HPDE6-E6E7 (cell line): ENCODE data around the gene IGSF8.

Experiments used
- DNase-seq: peaks from one replicate; pipeline ENCODE4 v3.0.0; 2011; ENCODE audit warnings: missing footprints; ENCODE audit errors: extremely low spot score

IGSF8 gene

DNA sequence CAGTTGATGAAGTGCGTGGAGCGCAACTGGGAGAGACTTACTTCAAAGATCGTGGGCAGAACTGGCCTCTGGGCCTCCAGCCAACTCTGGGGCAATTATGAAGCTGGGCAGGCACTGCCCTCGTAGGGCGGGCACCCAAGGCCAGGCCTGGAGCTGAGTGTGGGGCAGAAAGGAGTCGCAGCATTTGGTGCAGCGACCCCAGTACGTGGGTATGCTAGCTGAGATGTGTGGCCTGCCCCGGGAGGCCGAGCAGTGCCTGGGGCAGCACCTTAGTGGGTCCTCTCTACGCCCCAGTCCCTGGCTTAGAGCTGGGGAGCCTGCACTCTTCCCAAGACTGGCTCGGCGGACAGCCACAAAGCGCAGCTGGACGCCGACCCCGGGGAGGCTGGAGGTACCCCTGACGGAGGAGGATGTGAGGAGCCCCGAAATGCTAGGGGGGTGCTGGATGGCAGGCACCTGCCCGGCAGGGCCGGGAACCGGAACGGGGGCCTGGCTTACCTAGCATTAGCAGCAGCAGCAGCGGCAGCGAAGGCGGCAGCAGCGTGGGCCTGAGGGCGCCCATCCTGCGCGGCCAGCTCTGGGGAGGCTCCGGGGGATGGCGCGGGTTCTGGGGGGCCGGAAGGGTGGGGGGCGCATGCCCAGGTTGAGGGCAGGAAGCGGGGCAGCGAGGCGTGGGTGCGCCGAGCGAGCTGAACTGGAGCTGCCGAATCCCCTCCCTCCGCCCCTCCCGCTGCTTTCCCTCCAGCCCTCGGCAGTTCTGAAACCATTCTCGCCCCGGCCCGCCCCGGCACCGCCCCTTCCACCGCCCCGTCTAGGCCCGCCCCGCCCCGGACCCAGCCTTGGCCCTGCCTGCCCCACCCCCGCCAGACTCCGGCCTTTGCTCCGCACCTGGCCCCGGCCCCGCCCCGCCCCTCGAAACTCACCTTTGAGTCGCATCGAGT lies at the start of gene IGSF8:
Gene IGSF8, minus strand, starts transcription at position 709 of the 941 bp plus-strand sequence. Its CDS starts 147 bp downstream, at position 562.
- peak; percentile 76 for DNase-seq

DNA sequence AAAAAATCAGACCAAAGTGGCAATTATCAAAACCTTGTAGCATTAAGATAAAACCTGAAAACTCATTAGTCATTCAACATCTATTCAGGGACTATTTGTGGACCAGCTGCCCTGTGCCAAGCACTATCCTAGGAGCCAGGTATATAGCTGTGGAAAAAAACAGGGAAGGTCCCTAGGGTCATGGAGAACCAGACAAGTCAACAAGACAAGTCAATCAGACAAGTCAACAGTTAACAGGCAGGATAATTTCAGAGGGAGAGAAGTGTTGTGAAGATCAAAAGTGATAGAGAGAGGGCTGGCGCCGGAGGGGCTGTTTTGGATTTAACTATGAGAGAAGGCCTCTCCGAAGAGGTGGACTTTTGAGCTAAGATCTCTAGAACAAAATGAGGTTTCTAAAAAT lies 49.7 kb upstream of the IGSF8 start:
- DNase-seq, result no peak

- no peak for DNase-seq
Measured at GRCh38 chr1:160146107-160146506, 47.7 kb upstream of the IGSF8 start.

GRCh38 chr1:160144921-160145320 lies 46.5 kb upstream of the IGSF8 start:
- DNase-seq, result no peak

DNA sequence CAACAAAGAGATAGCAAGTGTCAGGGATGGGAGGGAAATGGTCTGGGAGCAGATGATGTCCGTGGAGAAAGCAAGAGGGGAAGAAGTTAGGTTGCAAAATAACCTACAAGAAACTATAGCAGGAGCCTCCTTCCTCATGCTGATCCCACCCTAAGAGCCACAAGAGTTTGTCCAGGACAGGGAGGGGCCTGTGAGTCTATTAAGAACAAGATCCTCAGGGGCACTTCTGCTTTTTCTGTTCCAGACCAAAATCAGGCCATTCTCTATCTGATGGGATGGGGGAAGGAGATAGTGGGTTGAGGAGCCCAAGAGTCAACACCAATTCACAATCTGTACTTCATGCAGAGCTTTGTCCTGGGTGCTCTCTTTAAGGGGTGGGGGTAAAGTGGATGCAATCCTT lies 45.3 kb upstream of the IGSF8 start:
- DNase-seq, result no peak

DNA sequence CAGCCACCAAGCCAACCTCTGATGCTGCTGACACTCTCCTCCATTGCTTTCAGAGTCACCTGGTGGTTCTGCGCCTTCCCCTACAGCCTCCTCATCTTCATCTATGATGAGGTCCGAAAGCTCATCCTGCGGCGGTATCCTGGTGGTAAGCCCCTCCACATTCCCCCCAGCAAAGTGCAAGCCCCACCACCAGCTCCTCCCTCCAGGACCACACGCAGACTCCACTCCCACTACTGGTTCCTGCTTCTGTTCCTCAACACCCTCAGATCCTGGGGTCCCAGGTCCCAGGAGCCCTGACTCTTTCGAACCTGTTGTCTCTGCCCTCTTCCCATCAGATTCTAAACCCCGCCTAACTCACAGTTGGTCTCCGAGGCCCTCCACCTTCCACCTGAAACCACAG lies 41.4 kb upstream of the IGSF8 start:
- DNase-seq, result no peak

DNA sequence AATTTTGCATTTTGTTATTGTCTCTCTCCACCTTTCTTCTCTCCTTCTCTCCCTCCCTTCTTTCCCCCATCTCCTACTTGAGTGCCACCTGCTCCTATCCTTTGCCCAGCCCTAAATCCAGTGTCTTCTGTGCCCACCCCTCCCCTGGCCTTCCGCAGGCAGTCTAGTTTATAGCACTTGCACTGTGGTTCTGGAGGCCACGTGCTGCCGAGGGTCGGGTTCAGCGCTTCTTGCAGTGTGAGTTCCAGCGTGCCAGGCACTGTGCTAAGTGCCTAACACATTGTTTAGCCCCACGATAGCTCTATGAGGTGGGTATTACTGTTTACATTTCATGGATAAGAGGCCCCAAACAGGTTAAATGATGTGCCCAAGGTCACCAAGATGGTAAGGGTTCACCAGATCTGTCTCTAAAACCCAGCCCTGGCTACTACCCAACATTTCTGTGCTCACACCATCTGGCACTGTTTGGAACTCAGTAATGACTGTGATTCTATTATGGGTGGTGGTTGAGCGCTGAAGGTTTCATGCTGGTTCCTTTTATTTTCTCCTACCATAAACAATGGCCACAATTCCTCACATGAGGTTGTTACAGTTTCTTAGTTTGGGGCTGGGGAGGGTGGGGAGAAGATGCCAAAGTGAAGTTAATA lies 38.9 kb upstream of the IGSF8 start:
- DNase-seq, result no peak

DNA sequence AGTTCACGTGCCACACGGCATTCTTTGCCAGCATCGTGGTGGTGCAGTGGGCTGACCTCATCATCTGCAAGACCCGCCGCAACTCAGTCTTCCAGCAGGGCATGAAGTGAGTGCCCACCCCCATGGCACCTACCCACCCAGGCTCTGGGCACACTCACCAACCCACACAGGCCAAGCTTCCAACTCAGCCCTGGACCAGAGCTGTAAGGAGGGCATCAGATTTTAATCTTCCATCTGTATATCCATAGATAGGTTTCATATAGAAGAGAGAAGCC lies 38.4 kb upstream of the IGSF8 start:
- DNase-seq, result no peak

DNA sequence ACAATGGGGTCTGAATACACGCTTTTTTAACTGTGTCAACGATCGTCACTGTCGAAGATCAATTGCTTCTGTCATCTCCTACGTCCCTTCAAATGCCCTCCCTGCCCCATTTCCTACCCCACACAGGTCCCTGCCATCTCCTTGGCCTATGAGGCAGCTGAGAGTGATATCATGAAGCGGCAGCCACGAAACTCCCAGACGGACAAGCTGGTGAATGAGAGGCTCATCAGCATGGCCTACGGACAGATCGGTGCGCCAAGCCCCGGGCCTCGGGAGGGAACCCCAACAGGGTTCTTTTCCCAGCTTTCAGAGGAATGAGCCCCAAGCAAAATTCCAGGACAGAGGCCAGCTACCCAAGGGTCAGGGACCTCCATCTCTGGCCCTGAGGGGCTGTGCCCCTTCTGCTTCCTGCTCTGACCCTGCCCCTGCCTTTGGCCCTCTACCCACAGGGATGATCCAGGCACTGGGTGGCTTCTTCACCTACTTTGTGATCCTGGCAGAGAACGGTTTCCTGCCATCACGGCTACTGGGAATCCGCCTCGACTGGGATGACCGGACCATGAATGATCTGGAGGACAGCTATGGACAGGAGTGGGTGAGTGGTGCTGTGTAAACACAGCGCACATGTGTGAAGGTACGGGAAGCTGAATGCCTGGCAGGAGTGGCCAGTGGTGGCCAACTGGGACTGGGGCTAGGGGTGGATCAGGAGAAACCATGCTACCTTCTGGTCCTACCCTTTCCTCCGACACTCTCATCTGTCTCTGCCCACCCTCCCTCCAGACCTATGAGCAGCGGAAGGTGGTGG lies 37.9 kb upstream of the IGSF8 start:
- DNase-seq, result no peak

DNA sequence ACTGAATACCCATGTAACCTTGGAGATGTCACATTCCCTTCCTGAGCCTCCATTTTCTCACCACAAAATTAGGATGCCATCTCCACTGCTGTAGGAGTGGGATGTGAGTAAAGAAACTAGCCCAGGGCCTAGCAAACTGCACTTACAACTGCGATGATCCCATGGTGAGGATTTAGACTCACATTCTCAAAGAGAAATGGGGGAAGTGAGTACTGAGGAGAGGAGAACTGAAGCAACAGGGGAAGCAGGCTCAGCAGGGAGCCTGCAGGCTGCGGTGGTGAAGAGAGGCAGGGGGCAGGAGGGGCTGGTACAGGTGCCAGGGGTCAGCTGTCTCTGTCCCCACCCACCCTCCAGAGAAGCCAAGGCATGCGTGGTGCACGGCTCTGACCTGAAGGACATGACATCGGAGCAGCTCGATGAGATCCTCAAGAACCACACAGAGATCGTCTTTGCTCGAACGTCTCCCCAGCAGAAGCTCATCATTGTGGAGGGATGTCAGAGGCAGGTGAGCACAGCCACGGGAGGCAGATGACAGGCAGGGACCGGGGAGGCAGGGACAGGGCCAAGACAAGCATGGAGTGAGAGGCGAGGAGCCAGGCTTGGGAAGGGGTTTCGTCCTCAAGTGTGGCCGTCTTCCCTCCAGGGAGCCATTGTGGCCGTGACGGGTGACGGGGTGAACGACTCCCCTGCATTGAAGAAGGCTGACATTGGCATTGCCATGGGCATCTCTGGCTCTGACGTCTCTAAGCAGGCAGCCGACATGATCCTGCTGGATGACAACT lies 36.6 kb upstream of the IGSF8 start:
- DNase-seq, result no peak

GRCh38 chr1:160133990-160134770 lies 35.8 kb upstream of the IGSF8 start:
- no peak for DNase-seq

GRCh38 chr1:160131803-160132565 lies 33.6 kb upstream of the IGSF8 start:
- no peak for DNase-seq

DNA sequence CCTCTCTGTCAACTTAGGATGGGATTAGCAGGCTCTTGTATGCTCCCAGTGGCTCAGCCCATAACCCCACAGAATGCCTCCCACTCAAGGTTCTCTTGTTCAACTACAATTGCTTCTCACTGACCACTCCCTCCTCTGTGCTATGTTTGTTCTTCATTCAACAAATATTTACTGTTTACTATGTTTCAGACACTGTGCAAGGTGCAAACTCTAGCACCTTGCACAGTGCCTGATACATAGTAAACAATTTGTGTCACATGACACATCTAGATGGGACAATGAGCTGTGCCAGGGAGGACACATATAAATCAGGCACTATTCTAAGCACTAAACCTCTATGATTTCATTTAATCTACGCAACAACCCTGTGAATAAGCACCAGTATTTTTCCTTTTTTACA lies 32.5 kb upstream of the IGSF8 start:
- DNase-seq, result no peak

- no peak for DNase-seq
Measured at GRCh38 chr1:160130486-160130885, 32.1 kb upstream of the IGSF8 start.

DNA sequence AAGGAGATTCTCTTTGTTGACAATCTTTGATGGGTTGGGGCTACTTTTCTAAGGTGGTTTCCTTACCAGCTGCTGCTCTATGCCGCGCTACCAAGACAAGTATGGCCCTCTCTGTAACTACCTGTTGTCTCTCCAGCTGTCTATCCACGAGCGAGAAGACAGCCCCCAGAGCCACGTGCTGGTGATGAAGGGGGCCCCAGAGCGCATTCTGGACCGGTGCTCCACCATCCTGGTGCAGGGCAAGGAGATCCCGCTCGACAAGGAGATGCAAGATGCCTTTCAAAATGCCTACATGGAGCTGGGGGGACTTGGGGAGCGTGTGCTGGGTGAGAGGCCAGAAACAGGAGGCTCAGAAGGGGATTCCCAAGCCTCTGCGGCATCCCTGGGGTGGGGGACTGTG lies 31.5 kb upstream of the IGSF8 start:
- DNase-seq, result no peak

GRCh38 chr1:160129558-160129957 lies 31.1 kb upstream of the IGSF8 start:
- no peak for DNase-seq

DNA sequence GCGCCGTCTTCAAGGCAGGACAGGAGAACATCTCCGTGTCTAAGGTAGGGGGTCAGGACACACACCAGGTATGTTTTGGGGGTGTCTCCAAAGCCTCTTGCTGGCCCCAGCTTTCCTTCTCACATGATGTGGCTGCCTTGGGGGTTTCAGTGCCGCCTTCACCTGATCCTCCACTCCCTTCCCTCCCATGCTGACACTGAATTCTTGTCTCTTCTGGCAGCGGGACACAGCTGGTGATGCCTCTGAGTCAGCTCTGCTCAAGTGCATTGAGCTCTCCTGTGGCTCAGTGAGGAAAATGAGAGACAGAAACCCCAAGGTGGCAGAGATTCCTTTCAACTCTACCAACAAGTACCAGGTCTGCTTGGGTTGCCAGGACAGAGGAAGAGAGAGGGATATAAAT lies 30.6 kb upstream of the IGSF8 start:
- DNase-seq, result no peak

DNA sequence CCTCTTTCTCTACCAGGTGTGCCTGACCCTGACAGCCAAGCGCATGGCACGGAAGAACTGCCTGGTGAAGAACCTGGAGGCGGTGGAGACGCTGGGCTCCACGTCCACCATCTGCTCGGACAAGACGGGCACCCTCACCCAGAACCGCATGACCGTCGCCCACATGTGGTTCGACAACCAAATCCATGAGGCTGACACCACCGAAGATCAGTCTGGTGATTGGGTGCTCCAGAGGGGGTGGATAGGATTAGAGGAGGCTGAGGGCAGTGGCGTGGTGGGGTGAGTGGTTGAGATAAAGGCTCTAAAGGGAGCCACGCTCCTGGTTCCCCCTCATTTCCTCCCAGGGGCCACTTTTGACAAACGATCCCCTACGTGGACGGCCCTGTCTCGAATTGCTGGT lies 30.2 kb upstream of the IGSF8 start:
- DNase-seq, result no peak

DNA sequence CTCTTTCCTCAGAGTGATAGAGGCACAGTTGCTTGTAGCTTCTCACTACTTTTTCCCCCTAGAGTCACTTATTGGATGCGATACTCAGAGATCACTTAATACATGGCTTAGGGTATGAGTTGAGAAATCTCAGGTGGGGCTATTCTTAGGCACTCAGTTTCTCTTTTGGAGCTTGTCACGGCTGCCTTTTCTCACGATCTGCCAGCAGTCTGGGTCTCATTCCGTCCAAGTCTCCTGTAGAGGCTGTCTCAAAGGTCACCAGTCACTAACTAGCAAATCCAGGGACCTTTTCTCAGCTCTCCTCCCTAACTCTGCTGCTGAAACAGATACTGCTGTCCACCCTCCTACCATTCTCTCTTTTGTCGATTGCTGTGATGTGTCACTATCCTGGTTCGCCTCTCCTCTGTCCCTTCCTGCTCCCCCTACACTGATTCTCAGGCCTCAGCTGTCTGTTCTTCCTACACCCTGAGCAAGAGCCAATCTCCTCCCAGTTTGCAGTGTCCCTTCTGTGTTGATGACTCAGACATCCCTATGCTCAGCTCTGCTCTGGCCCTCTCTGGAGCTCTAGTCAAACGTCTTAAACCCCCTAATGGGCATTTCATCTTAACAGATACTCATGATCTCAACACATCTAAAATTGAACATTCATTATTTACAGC lies 29.6 kb upstream of the IGSF8 start:
- no peak for DNase-seq

- DNase-seq, result no peak
Measured at GRCh38 chr1:160127381-160127780, 29.0 kb upstream of the IGSF8 start.
